ENCODE measurements around the gene EIF2S2. TPM values are rescaled to one million over a fixed set of nuclear protein-coding genes. Genes with fewer than 3 reads are reported as not detected.
A peak's percentile ranks its signal among the peaks of the same experiment; 100 is the strongest.
"Not testable (repeated sequence)": the region's sequence is repeated elsewhere in the genome, so short reads cannot be mapped to it uniquely, and the experiment has no call there.

EIF2S2 gene
- total RNA-seq, 1 donor = 148 TPM

DNA sequence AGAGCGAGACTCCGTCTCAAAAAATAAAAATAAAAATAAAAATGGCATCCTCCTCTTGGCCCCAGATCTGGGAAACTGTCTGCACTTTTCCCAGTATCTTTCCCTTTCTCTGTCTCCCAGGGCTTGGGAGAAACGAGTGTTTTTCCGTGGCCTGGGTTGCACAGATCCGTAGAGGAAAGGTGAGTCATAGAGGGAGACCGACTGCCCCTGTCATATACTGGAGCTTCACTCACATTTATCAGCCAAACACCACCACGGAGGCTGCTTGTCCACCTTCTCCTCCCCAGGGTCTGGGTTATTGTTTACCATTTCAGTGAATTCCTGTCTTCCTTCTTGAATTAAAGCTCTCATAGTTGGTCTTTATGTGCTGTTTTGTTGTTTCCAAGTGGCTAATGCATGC lies 31.9 kb upstream of the EIF2S2 start:
- H3K4me3 ChIP-seq (ENCODE audit: low read depth, low read length) = no peak overlapping the region
- TF ChIP-seq, protein P1, sequence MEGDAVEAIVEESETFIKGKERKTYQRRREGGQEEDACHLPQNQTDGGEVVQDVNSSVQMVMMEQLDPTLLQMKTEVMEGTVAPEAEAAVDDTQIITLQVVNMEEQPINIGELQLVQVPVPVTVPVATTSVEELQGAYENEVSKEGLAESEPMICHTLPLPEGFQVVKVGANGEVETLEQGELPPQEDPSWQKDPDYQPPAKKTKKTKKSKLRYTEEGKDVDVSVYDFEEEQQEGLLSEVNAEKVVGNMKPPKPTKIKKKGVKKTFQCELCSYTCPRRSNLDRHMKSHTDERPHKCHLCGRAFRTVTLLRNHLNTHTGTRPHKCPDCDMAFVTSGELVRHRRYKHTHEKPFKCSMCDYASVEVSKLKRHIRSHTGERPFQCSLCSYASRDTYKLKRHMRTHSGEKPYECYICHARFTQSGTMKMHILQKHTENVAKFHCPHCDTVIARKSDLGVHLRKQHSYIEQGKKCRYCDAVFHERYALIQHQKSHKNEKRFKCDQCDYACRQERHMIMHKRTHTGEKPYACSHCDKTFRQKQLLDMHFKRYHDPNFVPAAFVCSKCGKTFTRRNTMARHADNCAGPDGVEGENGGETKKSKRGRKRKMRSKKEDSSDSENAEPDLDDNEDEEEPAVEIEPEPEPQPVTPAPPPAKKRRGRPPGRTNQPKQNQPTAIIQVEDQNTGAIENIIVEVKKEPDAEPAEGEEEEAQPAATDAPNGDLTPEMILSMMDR (IDR thresholded peaks at IDR 0.05; ENCODE audit: insufficient read depth, low read length) = no peak
- no peak for DNase-seq (ENCODE audit: low read depth)

DNA sequence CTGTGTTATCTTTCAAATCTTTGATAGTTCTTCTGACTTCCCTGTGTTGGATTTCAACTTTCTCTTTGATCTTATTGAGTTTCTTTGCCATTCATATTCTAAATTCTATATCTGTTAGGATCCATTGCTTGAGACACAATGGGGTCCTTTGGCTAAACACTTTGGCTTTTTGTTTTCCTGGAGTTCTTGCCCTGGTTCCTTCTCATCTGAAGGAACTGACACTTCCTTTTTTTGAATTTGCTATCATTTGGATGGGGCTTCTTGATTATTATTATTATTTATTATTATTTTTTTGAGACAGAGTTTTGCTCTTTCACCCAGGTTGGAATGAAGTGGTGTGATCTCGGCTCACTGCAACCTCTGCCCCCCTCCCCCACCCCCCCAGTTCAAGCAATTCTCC lies 30.1 kb upstream of the EIF2S2 start:
- no peak overlapping the region for H3K4me3 ChIP-seq (ENCODE audit: low read depth, low read length)
- no peak for DNase-seq (ENCODE audit: low read depth)
- TF ChIP-seq, protein P1 (IDR thresholded peaks at IDR 0.05; ENCODE audit: insufficient read depth, low read length) = no peak

DNA sequence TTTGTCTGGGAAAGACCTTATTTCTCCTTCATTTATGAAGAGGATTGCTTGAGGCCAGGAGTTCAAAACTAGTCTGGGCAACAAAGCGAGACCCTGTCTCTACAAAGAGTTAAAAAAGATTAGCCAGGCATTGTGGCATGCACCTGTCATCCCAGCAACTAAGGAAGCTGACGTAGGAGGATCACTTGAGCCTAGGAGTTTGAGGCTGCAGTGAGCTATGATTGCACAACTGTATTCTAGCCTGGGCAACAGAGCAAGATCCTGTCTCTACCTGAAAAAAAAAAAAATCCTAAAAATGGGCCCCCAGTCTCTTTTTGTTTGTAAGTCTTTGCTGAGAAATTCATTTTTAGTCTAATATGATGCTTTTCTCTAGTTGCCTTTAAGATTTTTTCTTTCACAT lies 29.2 kb upstream of the EIF2S2 start:
- TF ChIP-seq, protein P1 (IDR thresholded peaks at IDR 0.05; ENCODE audit: insufficient read depth, low read length) = no peak
- DNase-seq (ENCODE audit: low read depth) = no peak
- no peak overlapping the region for H3K4me3 ChIP-seq (ENCODE audit: low read depth, low read length)

DNA sequence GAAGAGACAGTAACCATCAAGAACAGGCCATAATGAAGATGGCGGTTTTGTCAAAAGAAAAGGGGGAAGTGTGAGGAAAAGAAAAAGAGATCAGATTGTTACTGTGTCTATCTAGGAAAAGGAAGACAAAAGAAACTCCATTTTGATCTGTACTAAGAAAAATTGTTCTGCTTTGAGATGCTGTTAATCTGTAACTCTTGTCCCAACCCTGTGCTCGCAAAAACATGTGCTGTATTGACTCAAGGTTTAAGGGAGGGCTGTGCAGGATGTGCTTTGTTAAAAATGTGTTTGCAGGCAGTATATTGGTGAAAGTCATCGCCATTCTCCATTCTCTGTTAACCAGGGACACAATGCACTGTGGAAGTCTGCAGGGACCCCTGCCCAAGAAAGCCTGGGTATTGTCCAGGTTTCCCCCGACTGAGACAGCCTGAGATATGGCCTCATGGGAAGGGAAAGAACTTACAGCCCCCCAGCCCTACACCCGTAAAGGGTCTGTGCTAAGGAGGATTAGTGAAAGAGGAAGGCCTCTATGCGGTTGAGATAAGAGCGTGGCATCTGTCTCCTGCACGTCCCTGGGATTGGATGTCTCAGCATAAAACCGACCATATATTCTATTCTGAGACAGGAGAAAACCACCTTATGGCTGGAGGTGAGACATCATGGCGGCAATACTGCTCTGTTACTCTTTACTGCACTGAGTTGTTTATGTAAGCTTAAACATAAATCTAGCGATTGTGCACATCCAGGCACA lies 23.7 kb upstream of the EIF2S2 start:
- H3K4me3 ChIP-seq (ENCODE audit: low read depth, low read length); DNase-seq (ENCODE audit: low read depth): not testable (repeated sequence)

DNA sequence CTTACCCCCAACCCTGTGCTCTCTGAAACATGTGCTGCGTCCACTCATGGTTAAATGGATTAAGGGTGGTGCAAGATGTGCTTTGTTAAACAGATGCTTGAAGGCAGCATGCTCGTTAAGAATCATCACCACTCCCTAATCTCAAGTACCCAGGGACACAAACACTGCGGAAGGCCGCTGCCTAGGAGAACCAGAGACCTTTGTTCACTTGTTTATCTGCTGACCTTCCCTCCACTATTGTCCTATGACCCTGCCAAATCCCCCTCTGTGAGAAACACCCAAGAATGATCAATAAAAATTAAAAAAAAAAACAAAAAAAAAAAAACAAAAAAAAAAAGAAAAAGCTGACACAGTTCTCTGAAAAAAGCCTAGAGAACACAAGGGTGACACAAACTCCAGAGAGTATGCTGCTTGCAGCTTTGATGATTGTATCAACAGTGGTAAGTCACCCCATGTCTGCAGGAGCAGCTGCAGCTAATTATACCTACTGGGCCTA lies 21.4 kb upstream of the EIF2S2 start:
- not testable (repeated sequence) for DNase-seq (ENCODE audit: low read depth)

DNA sequence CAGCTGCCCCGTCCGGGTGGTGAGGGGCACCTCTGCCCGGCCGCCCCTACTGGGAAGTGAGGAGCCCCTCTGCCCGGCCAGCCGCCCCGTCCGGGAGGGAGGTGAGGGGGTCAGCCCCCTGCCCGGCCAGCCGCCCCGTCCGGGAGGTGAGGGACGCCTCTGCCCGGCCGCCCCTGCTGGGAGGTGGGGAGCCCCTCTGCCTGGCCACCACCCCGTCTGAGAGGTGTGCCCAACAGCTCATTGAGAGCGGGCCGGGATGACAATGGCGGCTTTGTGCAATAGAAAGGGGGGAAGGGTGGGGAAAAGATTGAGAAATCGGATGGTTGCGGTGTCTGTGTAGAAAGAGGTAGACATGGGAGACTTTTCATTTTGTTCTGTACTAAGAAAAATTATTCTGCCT lies 20.9 kb upstream of the EIF2S2 start:
- not testable (repeated sequence) for DNase-seq (ENCODE audit: low read depth); H3K4me3 ChIP-seq (ENCODE audit: low read depth, low read length)

More for the DNA sequence above, 21.4 kb upstream of the EIF2S2 start:
- H3K4me3 ChIP-seq (ENCODE audit: low read depth, low read length) = not testable (repeated sequence)

DNA sequence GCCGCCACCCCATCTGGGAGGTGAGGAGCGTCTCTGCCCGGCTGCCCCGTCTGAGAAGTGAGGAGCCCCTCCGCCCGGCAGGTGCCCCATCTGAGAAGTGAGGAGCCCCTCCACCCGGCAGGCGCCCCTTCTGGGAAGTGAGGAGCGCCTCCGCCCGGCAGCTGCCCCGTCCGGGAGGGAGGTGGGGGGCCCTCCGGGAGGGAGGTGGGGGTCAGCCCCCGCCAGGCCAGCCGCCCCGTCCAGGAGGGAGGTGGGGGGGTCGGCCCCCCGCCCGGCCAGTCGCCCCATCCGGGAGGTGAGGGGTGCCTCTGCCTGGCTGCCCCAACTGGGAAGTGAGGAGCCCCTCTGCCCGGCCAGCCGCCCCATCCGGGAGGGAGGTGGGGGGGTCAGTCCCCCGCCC lies 20.4 kb upstream of the EIF2S2 start:
- not testable (repeated sequence) for H3K4me3 ChIP-seq (ENCODE audit: low read depth, low read length)

DNA sequence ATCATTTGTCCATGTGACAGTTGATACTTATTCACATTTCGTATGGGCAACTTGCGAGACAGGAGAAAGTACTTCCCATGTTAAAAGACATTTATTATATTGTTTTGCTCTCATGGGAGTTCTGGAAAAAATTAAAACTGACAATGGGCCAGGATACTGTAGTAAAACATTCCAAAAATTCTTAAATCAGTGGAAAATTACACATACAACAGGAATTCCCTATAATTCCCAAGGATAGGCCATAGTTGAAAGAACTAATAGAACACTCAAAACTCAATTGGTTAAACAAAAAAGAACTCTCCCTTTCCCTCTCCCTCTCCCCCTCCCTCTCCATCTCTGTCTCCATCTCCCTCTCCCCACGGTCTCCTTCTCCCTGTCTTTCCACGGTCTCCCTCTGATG lies 19.4 kb upstream of the EIF2S2 start:
- TF ChIP-seq, protein P1 (IDR thresholded peaks at IDR 0.05; ENCODE audit: insufficient read depth, low read length) = no peak
- DNase-seq (ENCODE audit: low read depth) = peak; percentile 64
- no peak overlapping the region for H3K4me3 ChIP-seq (ENCODE audit: low read depth, low read length)

More for the DNA sequence above, 20.4 kb upstream of the EIF2S2 start:
- not testable (repeated sequence) for DNase-seq (ENCODE audit: low read depth)

DNA sequence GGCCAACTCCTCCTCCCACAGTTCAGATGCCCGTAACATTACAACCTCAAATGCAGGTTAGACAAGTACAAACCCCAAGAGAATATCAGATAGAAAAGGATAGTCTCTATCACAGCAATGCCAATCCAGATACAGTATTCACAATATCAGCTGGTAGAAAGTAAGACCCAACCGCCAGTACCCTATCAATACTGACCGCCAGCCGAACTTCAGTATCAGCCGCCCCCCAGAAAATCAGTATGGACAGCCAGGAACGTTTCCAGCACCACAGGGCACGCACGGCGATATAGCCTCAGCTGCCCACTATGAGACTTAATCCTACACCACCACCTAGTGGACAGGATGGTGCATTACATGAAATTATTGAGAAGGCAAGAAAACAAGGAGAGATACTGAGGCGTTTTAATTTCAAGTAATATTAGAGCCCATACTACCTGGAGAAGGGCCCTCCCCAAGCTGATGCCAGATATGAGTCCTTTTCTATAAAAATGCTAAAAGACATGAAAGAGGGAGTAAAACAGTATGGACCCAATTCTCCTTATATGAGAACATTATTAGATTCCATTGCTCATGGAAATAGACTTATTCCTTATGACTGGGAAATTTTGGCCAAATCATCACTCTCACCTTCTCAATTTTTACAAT lies 17.6 kb upstream of the EIF2S2 start:
- peak; percentile 85 for DNase-seq (ENCODE audit: low read depth)
- H3K4me3 ChIP-seq (ENCODE audit: low read depth, low read length) = no peak overlapping the region
- TF ChIP-seq, protein P1 (IDR thresholded peaks at IDR 0.05; ENCODE audit: insufficient read depth, low read length) = peak; percentile 80
